OCI-LY7 (cell line): ENCODE data around the gene PAK4.

Experiments used
- EZH2phosphoT487 ChIP-seq: fragments of 200-600 bp; sonication (generic); IDR thresholded peaks from 2 replicates; pipeline ENCODE4 v1.6.1; 2018; ENCODE audit warnings: low read depth, borderline replicate concordance, mild to moderate bottlenecking, mixed run types, antibody characterized with exemption, low read length, moderate library complexity, mixed read lengths
- TF ChIP-seq, protein P1 (sequence below): fragments of 200-600 bp; sonication (generic); conservative IDR thresholded peaks from 2 replicates; pipeline ENCODE4 v1.5.1; 2014; ENCODE audit warnings: mild to moderate bottlenecking, antibody characterized with exemption, low read length, moderate library complexity, mixed read lengths

DNA sequence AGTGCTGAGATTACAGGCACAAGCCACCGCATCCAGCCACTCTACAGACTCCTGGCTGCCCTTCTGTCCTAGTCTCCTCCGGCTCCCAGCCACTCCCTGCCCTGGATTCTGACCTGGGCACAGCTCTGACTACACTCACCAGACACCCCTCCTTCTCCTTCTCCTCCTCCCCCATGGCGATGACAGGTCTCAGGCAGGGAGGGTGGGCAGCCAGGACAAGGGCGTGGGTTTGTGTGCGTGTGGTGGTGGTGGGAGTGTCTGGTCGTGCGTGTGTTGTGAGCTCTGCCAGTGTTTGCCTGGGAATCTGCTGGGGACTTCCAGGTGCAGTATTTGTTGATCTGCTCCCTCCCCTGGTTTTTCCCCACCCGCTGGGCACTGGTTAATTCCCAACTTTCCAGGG, 68.2 kb downstream of the PAK4 start:
- TF ChIP-seq, protein P1, sequence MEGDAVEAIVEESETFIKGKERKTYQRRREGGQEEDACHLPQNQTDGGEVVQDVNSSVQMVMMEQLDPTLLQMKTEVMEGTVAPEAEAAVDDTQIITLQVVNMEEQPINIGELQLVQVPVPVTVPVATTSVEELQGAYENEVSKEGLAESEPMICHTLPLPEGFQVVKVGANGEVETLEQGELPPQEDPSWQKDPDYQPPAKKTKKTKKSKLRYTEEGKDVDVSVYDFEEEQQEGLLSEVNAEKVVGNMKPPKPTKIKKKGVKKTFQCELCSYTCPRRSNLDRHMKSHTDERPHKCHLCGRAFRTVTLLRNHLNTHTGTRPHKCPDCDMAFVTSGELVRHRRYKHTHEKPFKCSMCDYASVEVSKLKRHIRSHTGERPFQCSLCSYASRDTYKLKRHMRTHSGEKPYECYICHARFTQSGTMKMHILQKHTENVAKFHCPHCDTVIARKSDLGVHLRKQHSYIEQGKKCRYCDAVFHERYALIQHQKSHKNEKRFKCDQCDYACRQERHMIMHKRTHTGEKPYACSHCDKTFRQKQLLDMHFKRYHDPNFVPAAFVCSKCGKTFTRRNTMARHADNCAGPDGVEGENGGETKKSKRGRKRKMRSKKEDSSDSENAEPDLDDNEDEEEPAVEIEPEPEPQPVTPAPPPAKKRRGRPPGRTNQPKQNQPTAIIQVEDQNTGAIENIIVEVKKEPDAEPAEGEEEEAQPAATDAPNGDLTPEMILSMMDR: no peak
- no peak for TF ChIP-seq EZH2phosphoT487
